Heart right ventricle (tissue), 16 donors: ENCODE data around the gene NCS1. TPM values are rescaled to one million over a fixed set of nuclear protein-coding genes. Genes with fewer than 3 reads are reported as not detected.

Source experiments
- ATAC-seq, 8 donors: fragments of 200-7000 bp; cut with Tn5 transposase; one replicate each; pipeline ENCODE4 v1.9.1; 2020; ENCODE audit warnings: mild to moderate bottlenecking in 8 of 8, moderate library complexity in 8 of 8, moderate number of reproducible peaks in 1 of 8
- DNase-seq, 2 donors: peaks; one replicate each; pipeline ENCODE4 v3.0.0-alpha.2; 2020
- H3K27ac ChIP-seq, 10 donors: fragments of 200-600 bp; sonication (generic) in 2 of 10; one replicate each; pipeline versions ENCODE4 v1.5.0 to v1.8.0; 2020 to 2022; ENCODE audit warnings: mild to moderate bottlenecking in 3 of 10
- H3K27me3 ChIP-seq, 7 donors: fragments of 200-600 bp; one replicate each; pipeline ENCODE4 v1.8.0; 2021 to 2022; ENCODE audit warnings: mild to moderate bottlenecking in 2 of 7
- H3K36me3 ChIP-seq, 9 donors: fragments of 200-600 bp; sonication (generic) in 1 of 9; one replicate each; pipeline versions ENCODE4 v1.5.0 to v1.8.0; 2020 to 2022; ENCODE audit warnings: mild to moderate bottlenecking in 2 of 9
- H3K4me1 ChIP-seq, 9 donors: fragments of 200-600 bp; sonication (generic) in 1 of 9; one replicate each; pipeline versions ENCODE4 v1.5.0 to v1.8.0; 2020 to 2022; ENCODE audit warnings: mild to moderate bottlenecking in 4 of 9
- H3K4me3 ChIP-seq, 10 donors: fragments of 200-600 bp; sonication (generic) in 2 of 10; one replicate each; pipeline versions ENCODE4 v1.5.0 to v1.8.0; 2020 to 2022; ENCODE audit warnings: mild to moderate bottlenecking in 7 of 10, moderate library complexity in 2 of 10
- H3K9me3 ChIP-seq, 11 donors: fragments of 200-600 bp in 10 of 11; sonication (generic) in 2 of 11; one replicate each; pipeline versions ENCODE4 v1.5.0 to v1.8.0; 2013 to 2022; ENCODE audit warnings: mild to moderate bottlenecking in 2 of 11, control low read depth in 1 of 11, moderate library complexity in 1 of 11
- CTCF ChIP-seq, 9 donors: fragments of 200-600 bp; sonication (generic) in 2 of 9; IDR thresholded peaks; one replicate each; pipeline versions ENCODE4 v1.5.0 to v1.8.0; 2021 to 2022; ENCODE audit warnings: antibody characterized with exemption in 9 of 9, mild to moderate bottlenecking in 5 of 9, moderate library complexity in 1 of 9
- WGBS, 2 donors: extraction: QIAGEN DNeasy Blood & Tissue Kit; methylation state at CpG; one replicate each; pipeline ENCODE4 v1.1.7; 2013; ENCODE audit warnings: inconsistent platforms in 1 of 2; 5-methylcytosine and 5-hydroxymethylcytosine counted together
- intact Hi-C, 10 donors: fragments of 100-400 bp; cut with DNase I; formaldehyde crosslinking; loops; one replicate each; pipeline versions ENCODE4 v1.11.1 to v1.14.2; 2022
- polyA plus RNA-seq, 2 donors: library from polyadenylated mRNA; stranded (reverse); fragments of 200-250 nt; gene quantifications; one replicate each; pipeline ENCODE4 v1.2.3, GENCODE V29; 2013
- total RNA-seq, 10 donors: library from RNA; stranded (reverse); fragmentation: NEBNext Ultra II Directional in 3 of 10; extraction: Animal tissue kit (Norgen Biotek cat#: 25700) in 3 of 10; gene quantifications; one replicate each; pipeline versions ENCODE4 v1.2.1 to v1.2.4, GENCODE V29; 2021 to 2023
- donor health status: Arrhythmogenic right ventricular cardiomyopathy.
- donor health status: ischemic (EF 13 %, LVEDD 7.1; RV severe dilation, severe dysfunction).
- donor health status: healthy with polysubstance abuse.
- donor health status: DM: no; HTN: yes; CAD: no.
- donor health status: DM: no; HTN: no; CAD: no.
- donor health status: ischemic (EF 25% LVEDD 6.9; RV normal size, moderate dysfunction).
- donor health status: ischemic (EF 25% LVEDD 5.7; RV mildly dilated, moderate dysfunction).
- donor health status: healthy.
- donor health status: DM: yes; HTN: yes; CAD: no.
- donor health status: Ischemic cardiomyopathy.
- donor health status: ischemic (EF 35%, LVEDD 5.7; RV mildly dilated, moderate dysfunction).
- donor health status: nonischemic (EF 11% LVEDD 7.7; RV severe dilation, severe dysfunction).
- donor health status: DM: yes; HTN: yes; CAD: no.
- donor health status: PGD.
- donor health status: ischemic (EF 29% LVEDD 5.4; RV normal size, mild dysfunction).
- donor health status: nonischemic (EF 23%, LVEDD 6.1; RV moderate dilation, normal function).

Gene NCS1
- total and polyA plus RNA-seq, 12 donors = 2.0 to 16.2 (median 7.0) TPM

GRCh38 chr9:130266236-130267098 lies 94.3 kb downstream of the NCS1 start:
- peaks cover 0 to 52% (median 27%) of the 10 kb centered on the region in 9 donors for H3K4me1 ChIP-seq
- peak overlapping the region in 7 of 10 donors; percentile 29 to 81 (median 64) for H3K27ac ChIP-seq
- H3K27me3 ChIP-seq = peaks cover 0 to 69% (median 63%) of the 10 kb centered on the region in 7 donors

GRCh38 chr9:130267930-130268329 lies 95.7 kb downstream of the NCS1 start:
- TF ChIP-seq CTCF (IDR thresholded peaks at IDR 0.05) = no peak
- DNase-seq (no peak), ATAC-seq (no peak)
- peaks cover 0 to 66% (median 27%) of the 10 kb centered on the region in 9 donors for H3K4me1 ChIP-seq
- H3K36me3 ChIP-seq = no peaks in the 10 kb centered on the region
- H3K4me3 ChIP-seq = peak overlapping the region in 4 of 10 donors; percentile 15 to 36 (median 23)
- WGBS, 2 donors = 86 to 95% methylated on average over 5 of the region's 5 CpGs
- intact Hi-C loops = loop anchor here in 2 of 10 donors (10.0 kb wide), 1 partner anchor 57 kb away; no protein-coding TSS in a partner anchor
- peaks cover 0 to 56% (median 48%) of the 10 kb centered on the region in 7 donors for H3K27me3 ChIP-seq
- H3K27ac ChIP-seq = peak overlapping the region in 7 of 10 donors; percentile 22 to 79 (median 69)
- H3K9me3 ChIP-seq = no peaks in the 10 kb centered on the region

More at GRCh38 chr9:130266236-130267098, 94.3 kb downstream of the NCS1 start:
- H3K36me3 ChIP-seq = no peaks in the 10 kb centered on the region
- intact Hi-C loops = loop anchor here in 2 of 10 donors (10.0 kb wide), 1 partner anchor 58 kb away; no protein-coding TSS in a partner anchor
- ATAC-seq = peak in 1 of 8 donors; percentile 10
- 24 to 31% methylated on average over 41 of the region's 41 CpGs for WGBS, 2 donors
- DNase-seq = no peak
- H3K9me3 ChIP-seq = no peaks in the 10 kb centered on the region
- TF ChIP-seq CTCF (IDR thresholded peaks at IDR 0.05) = no peak
- H3K4me3 ChIP-seq = peak overlapping the region in 9 of 10 donors; percentile 28 to 61 (median 52)

- ATAC-seq (peak in 4 of 8 donors; percentile 10 to 23 (median 21)), DNase-seq (no peak)
- H3K27ac ChIP-seq = peak overlapping the region in 9 of 10 donors; percentile 15 to 79 (median 65)
- H3K9me3 ChIP-seq = no peaks in the 10 kb centered on the region
- no peak for TF ChIP-seq CTCF (IDR thresholded peaks at IDR 0.05)
- intact Hi-C loops = loop anchor here in 2 of 10 donors (10.0 kb wide), 1 partner anchor 56 kb away; no protein-coding TSS in a partner anchor
- peak overlapping the region in 4 of 10 donors; percentile 15 to 36 (median 23) for H3K4me3 ChIP-seq
- peaks cover 0 to 48% (median 41%) of the 10 kb centered on the region in 7 donors for H3K27me3 ChIP-seq
- 45 to 50% methylated on average over 16 of the region's 16 CpGs for WGBS, 2 donors
- peaks cover 0 to 63% (median 27%) of the 10 kb centered on the region in 9 donors for H3K4me1 ChIP-seq
- H3K36me3 ChIP-seq = no peaks in the 10 kb centered on the region
These were observed 96.5 kb downstream of the NCS1 start for GRCh38 chr9:130268521-130269211.

GRCh38 chr9:130271473-130271872 lies 99.3 kb downstream of the NCS1 start:
- ATAC-seq = peak in 5 of 8 donors; percentile 35 to 58 (median 50)

More at GRCh38 chr9:130271473-130271872, 99.3 kb downstream of the NCS1 start:
- peak overlapping the region in 8 of 10 donors; percentile 28 to 77 (median 62) for H3K27ac ChIP-seq
- H3K27me3 ChIP-seq = peaks cover 0 to 22% (median 15%) of the 10 kb centered on the region in 7 donors
- H3K4me1 ChIP-seq = peaks cover 0 to 45% (median 13%) of the 10 kb centered on the region in 9 donors
- WGBS, 2 donors = 48 to 52% methylated on average over 6 of the region's 6 CpGs
- no peak for DNase-seq
- peak overlapping the region in 3 of 10 donors; percentile 2 to 7 (median 4) for H3K4me3 ChIP-seq
- intact Hi-C loops = no loop called here
- TF ChIP-seq CTCF (IDR thresholded peaks at IDR 0.05) = no peak
- H3K36me3 ChIP-seq = no peaks in the 10 kb centered on the region
- no peaks in the 10 kb centered on the region for H3K9me3 ChIP-seq
